HEK293 (cell line): ENCODE measurements around the gene ZGLP1.
A peak's percentile ranks its signal among the peaks of the same experiment; 100 is the strongest.

ENCODE experiments used
- CTCF ChIA-PET: fragments of 350-600 bp; formaldehyde crosslinking; extraction: SDS; loops from one replicate; lab custom pipeline; 2021; ENCODE audit warnings: antibody characterized with exemption; lab: Yijun Ruan, JAX
- POLR2A ChIA-PET: fragments of 300-600 bp; formaldehyde crosslinking; extraction: SDS; loops from one replicate; lab custom pipeline; 2020; ENCODE audit warnings: antibody characterized with exemption, inconsistent platforms; lab: Yijun Ruan, JAX
- H3K27ac ChIP-seq: fragments of 200-500 bp; sonication (Bioruptor generic); 2 replicates; pipeline ENCODE4 v1.5.1; 2014; ENCODE audit warnings: low read depth, low read length, control low read depth, inconsistent platforms; ENCODE audit errors: extremely low read depth
- H3K36me3 ChIP-seq, 2 experiments: fragments of 200-500 bp in 1 of 2; sonication (Bioruptor generic) in 1 of 2; 1 replicate in 1 of 2; 2 replicates in 1 of 2; pipeline ENCODE4 v1.5.1; 2014 to 2017; ENCODE audit warnings: inconsistent platforms in 2 of 2, low read length in 2 of 2; ENCODE audit not compliant: control insufficient read depth in 2 of 2, insufficient read depth in 1 of 2
- H3K4me1 ChIP-seq: fragments of 200-500 bp; sonication (Bioruptor generic); 2 replicates; pipeline ENCODE4 v1.5.1; 2014; ENCODE audit warnings: mild to moderate bottlenecking, low read length, inconsistent platforms; ENCODE audit not compliant: control insufficient read depth, insufficient read depth
- H3K4me3 ChIP-seq: 2 replicates; pipeline ENCODE4 v1.5.1; 2011; ENCODE audit warnings: low read depth, mild to moderate bottlenecking, control low read depth, low read length, moderate library complexity
- H3K9me3 ChIP-seq: fragments of 200-500 bp; sonication (Bioruptor generic); 2 replicates; pipeline ENCODE4 v1.5.1; 2014; ENCODE audit warnings: low read depth, low read length, inconsistent platforms; ENCODE audit not compliant: control insufficient read depth, insufficient read depth
- GFI1B ChIP-seq: fragments of 450-650 bp; formaldehyde crosslinking; IDR thresholded peaks from 2 replicates; pipeline ENCODE4 v1.5.1; 2016; ENCODE audit warnings: missing biosample characterization, missing genetic modification characterization
- INSM2 ChIP-seq: fragments of 450-650 bp; formaldehyde crosslinking; IDR thresholded peaks from 2 replicates; pipeline ENCODE4 v1.5.1; 2016; ENCODE audit warnings: missing biosample characterization, missing genetic modification characterization
- KLF17 ChIP-seq: fragments of 450-650 bp; formaldehyde crosslinking; IDR thresholded peaks from 2 replicates; pipeline ENCODE4 v1.5.1; 2016; ENCODE audit warnings: missing biosample characterization, missing genetic modification characterization
- KLF8 ChIP-seq: fragments of 450-650 bp; formaldehyde crosslinking; IDR thresholded peaks from 2 replicates; pipeline ENCODE4 v1.5.1; 2016; ENCODE audit warnings: missing biosample characterization, missing genetic modification characterization
- KLF9 ChIP-seq: fragments of 450-650 bp; formaldehyde crosslinking; IDR thresholded peaks from 2 replicates; pipeline ENCODE4 v1.5.1; 2016; ENCODE audit warnings: missing biosample characterization, missing genetic modification characterization, low read depth
- PRDM6 ChIP-seq: fragments of 450-650 bp; formaldehyde crosslinking; IDR thresholded peaks from 2 replicates; pipeline ENCODE4 v1.5.1; 2017; ENCODE audit warnings: missing biosample characterization, missing genetic modification characterization
- YY1 ChIP-seq: fragments of 450-650 bp; formaldehyde crosslinking; IDR thresholded peaks from 2 replicates; pipeline ENCODE4 v1.5.1; 2018; ENCODE audit warnings: missing biosample characterization, missing genetic modification characterization
- ZBTB10 ChIP-seq: fragments of 450-650 bp; formaldehyde crosslinking; IDR thresholded peaks from 2 replicates; pipeline ENCODE4 v1.5.1; 2016; ENCODE audit warnings: missing biosample characterization, missing genetic modification characterization
- ZNF121 ChIP-seq: fragments of 450-650 bp; formaldehyde crosslinking; IDR thresholded peaks from 2 replicates; pipeline ENCODE4 v1.5.1; 2016; ENCODE audit warnings: missing biosample characterization, missing genetic modification characterization
- ZNF132 ChIP-seq: fragments of 450-650 bp; formaldehyde crosslinking; IDR thresholded peaks from 2 replicates; pipeline ENCODE4 v1.5.1; 2017; ENCODE audit warnings: missing biosample characterization, missing genetic modification characterization, borderline replicate concordance
- ZNF133 ChIP-seq: fragments of 450-650 bp; formaldehyde crosslinking; IDR thresholded peaks from 2 replicates; pipeline ENCODE4 v1.5.1; 2016; ENCODE audit warnings: missing biosample characterization, missing genetic modification characterization
- ZNF184 ChIP-seq: fragments of 450-650 bp; IDR thresholded peaks from 2 replicates; pipeline ENCODE4 v1.5.1; 2018; ENCODE audit warnings: missing biosample characterization, mild to moderate bottlenecking, missing genetic modification characterization
- ZNF19 ChIP-seq: fragments of 450-650 bp; formaldehyde crosslinking; IDR thresholded peaks from 2 replicates; pipeline ENCODE4; 2016; ENCODE audit warnings: missing biosample characterization, missing genetic modification characterization, low read depth
- ZNF202 ChIP-seq: fragments of 450-650 bp; formaldehyde crosslinking; IDR thresholded peaks from 2 replicates; pipeline ENCODE4 v1.5.1; 2016; ENCODE audit warnings: missing biosample characterization, missing genetic modification characterization, borderline replicate concordance
- ZNF529 ChIP-seq: fragments of 450-650 bp; formaldehyde crosslinking; IDR thresholded peaks from 2 replicates; pipeline ENCODE4 v1.5.1; 2017; ENCODE audit warnings: missing genetic modification characterization, missing biosample characterization; ENCODE audit not compliant: insufficient replicate concordance
- ZNF555 ChIP-seq: fragments of 450-650 bp; formaldehyde crosslinking; conservative IDR thresholded peaks from 2 replicates; pipeline ENCODE4 v1.5.1; 2017; ENCODE audit warnings: missing biosample characterization, mild to moderate bottlenecking, missing genetic modification characterization, inconsistent platforms
- ZSCAN4 ChIP-seq: fragments of 450-650 bp; formaldehyde crosslinking; IDR thresholded peaks from 2 replicates; pipeline ENCODE4 v1.5.1; 2017; ENCODE audit warnings: missing biosample characterization, missing genetic modification characterization

The ZGLP1 gene

GRCh38 chr19:10343495-10343894 lies 33.9 kb upstream of the ZGLP1 start:
- CTCF ChIA-PET, result interaction anchor here (0.6 to 1.2 kb wide), 4 partner anchors 26 to 521 kb away, joined by 3 to 6 read pairs (median 4); no protein-coding TSS in a partner anchor
- POLR2A ChIA-PET, result interaction anchor here (0.7 to 4.4 kb wide), 2 partner anchors 9 to 116 kb away, joined by 3 to 26 read pairs; partner anchors contain the start of gene RAVER1

GRCh38 chr19:10339977-10340376 lies 30.4 kb upstream of the ZGLP1 start:
- peak; percentile 89 for TF ChIP-seq ZNF121 (tag by site-specific recombination)
- no peak for TF ChIP-seq PRDM6 (tag by site-specific recombination)
- TF ChIP-seq, all 188 proteins: peak for 1
- no peak overlapping the region for H3K27ac ChIP-seq
- H3K4me1 ChIP-seq, result no peaks in the 10 kb centered on the region
- H3K36me3 ChIP-seq, result no peaks in the 10 kb centered on the region
- no peaks in the 10 kb centered on the region for H3K9me3 ChIP-seq
- no peak overlapping the region for H3K4me3 ChIP-seq
- POLR2A ChIA-PET, result interaction anchor here (0.7 kb wide), 1 partner anchor 165 kb away, joined by 3 read pairs; no protein-coding TSS in a partner anchor
- CTCF ChIA-PET, result no interaction called here

More at GRCh38 chr19:10343495-10343894, 33.9 kb upstream of the ZGLP1 start:
- H3K4me3 ChIP-seq, result no peak overlapping the region
- no peak overlapping the region for H3K27ac ChIP-seq
- H3K9me3 ChIP-seq, result no peaks in the 10 kb centered on the region
- no peaks in the 10 kb centered on the region for H3K36me3 ChIP-seq
- TF ChIP-seq INSM2 (tag by site-specific recombination), result no peak
- no peak for TF ChIP-seq KLF9
- no peak for TF ChIP-seq ZNF19 (tag by site-specific recombination)
- TF ChIP-seq ZNF132 (tag by site-specific recombination), result no peak
- TF ChIP-seq ZSCAN4 (tag by site-specific recombination), result no peak
- no peak for TF ChIP-seq KLF17
- no peak for TF ChIP-seq ZNF555 (tag by site-specific recombination)
- TF ChIP-seq ZBTB10, result no peak
- no peak for TF ChIP-seq ZNF529
- TF ChIP-seq YY1 (tag by site-specific recombination), result no peak
- TF ChIP-seq GFI1B (tag by site-specific recombination), result no peak
- TF ChIP-seq ZNF133, result no peak
- TF ChIP-seq KLF8 (tag by site-specific recombination), result no peak
- no peak for TF ChIP-seq ZNF202 (tag by site-specific recombination)
- TF ChIP-seq ZNF184 (tag by site-specific recombination), result no peak
- no peaks in the 10 kb centered on the region for H3K4me1 ChIP-seq
